SK-N-SH (cell line): ENCODE results near the gene TBC1D16.

Source experiments
- EP300 ChIP-seq, 2 experiments: IDR thresholded peaks; 2 replicates each; pipeline versions ENCODE4 v1.4.0 to v1.6.1; 2012; ENCODE audit warnings: borderline replicate concordance in 1 of 2, low read depth in 1 of 2, low read length in 1 of 2
- TF ChIP-seq, protein P1 (sequence below): fragments of 200-600 bp; sonication (generic); IDR thresholded peaks from 2 replicates; pipeline ENCODE4 v1.6.1; 2017; ENCODE audit warnings: antibody characterized with exemption, mild to moderate bottlenecking, moderate library complexity
- TF ChIP-seq, protein P2 (sequence below): IDR thresholded peaks from 2 replicates; pipeline ENCODE4 v1.6.1; 2012; ENCODE audit warnings: mild to moderate bottlenecking, low read depth, low read length, moderate library complexity
- TF ChIP-seq, protein P3 (sequence below): IDR thresholded peaks from 2 replicates; pipeline ENCODE4 v1.4.0; 2012; ENCODE audit warnings: low read depth

DNA sequence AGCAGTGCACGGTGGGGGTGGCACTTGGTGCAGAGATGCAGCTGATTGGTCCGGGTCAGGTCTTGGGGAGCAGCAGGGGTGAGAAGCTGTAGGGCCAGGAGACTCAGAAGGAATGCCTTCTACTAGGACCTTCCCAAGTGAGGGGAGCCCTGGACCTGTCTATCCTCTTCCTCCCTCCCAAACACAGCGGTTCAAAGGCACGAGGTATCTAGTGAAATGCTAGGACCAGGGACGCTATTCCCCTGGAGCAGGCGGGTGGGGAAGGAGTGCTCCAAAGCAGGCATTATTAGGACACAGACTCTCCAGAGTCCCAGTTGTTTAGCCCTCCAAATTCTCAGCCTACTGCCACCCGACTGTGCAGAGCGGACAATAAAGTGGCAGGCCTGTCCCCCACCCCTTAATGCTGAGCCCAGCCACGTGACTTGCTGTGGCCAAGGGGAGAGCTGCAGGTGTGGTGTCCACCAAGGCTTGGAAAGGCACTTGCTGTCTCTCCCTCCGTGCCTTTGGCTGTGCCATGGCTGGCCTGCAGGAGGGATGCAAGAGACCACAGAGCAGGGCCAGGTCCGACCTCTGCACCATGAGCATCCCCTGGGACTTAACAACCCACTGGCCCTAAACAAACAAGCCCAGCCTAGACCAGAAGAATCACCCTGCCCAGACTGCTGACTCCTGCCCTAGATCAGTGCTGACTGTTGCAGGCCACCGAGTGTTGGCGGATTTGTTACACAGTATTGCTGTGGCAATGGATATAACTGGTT is 97.2 kb downstream of the TBC1D16 start:
- TF ChIP-seq, protein P1, sequence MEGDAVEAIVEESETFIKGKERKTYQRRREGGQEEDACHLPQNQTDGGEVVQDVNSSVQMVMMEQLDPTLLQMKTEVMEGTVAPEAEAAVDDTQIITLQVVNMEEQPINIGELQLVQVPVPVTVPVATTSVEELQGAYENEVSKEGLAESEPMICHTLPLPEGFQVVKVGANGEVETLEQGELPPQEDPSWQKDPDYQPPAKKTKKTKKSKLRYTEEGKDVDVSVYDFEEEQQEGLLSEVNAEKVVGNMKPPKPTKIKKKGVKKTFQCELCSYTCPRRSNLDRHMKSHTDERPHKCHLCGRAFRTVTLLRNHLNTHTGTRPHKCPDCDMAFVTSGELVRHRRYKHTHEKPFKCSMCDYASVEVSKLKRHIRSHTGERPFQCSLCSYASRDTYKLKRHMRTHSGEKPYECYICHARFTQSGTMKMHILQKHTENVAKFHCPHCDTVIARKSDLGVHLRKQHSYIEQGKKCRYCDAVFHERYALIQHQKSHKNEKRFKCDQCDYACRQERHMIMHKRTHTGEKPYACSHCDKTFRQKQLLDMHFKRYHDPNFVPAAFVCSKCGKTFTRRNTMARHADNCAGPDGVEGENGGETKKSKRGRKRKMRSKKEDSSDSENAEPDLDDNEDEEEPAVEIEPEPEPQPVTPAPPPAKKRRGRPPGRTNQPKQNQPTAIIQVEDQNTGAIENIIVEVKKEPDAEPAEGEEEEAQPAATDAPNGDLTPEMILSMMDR, result no peak
- TF ChIP-seq, protein P2, sequence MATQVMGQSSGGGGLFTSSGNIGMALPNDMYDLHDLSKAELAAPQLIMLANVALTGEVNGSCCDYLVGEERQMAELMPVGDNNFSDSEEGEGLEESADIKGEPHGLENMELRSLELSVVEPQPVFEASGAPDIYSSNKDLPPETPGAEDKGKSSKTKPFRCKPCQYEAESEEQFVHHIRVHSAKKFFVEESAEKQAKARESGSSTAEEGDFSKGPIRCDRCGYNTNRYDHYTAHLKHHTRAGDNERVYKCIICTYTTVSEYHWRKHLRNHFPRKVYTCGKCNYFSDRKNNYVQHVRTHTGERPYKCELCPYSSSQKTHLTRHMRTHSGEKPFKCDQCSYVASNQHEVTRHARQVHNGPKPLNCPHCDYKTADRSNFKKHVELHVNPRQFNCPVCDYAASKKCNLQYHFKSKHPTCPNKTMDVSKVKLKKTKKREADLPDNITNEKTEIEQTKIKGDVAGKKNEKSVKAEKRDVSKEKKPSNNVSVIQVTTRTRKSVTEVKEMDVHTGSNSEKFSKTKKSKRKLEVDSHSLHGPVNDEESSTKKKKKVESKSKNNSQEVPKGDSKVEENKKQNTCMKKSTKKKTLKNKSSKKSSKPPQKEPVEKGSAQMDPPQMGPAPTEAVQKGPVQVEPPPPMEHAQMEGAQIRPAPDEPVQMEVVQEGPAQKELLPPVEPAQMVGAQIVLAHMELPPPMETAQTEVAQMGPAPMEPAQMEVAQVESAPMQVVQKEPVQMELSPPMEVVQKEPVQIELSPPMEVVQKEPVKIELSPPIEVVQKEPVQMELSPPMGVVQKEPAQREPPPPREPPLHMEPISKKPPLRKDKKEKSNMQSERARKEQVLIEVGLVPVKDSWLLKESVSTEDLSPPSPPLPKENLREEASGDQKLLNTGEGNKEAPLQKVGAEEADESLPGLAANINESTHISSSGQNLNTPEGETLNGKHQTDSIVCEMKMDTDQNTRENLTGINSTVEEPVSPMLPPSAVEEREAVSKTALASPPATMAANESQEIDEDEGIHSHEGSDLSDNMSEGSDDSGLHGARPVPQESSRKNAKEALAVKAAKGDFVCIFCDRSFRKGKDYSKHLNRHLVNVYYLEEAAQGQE, result no peak
- TF ChIP-seq EP300 (IDR thresholded peaks at IDR 0.05; ENCODE audit: borderline replicate concordance in 1 of 2, low read depth in 1 of 2, low read length in 1 of 2), result no peak
- TF ChIP-seq, protein P3, sequence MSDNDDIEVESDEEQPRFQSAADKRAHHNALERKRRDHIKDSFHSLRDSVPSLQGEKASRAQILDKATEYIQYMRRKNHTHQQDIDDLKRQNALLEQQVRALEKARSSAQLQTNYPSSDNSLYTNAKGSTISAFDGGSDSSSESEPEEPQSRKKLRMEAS, result no peak
